Esophagus muscularis mucosa (tissue), 4 donors: ENCODE measurements around the gene PRPF18. TPM values are rescaled to one million over a fixed set of nuclear protein-coding genes. Genes with fewer than 3 reads are reported as not detected.

Source experiments
- DNase-seq: peaks from one replicate; pipeline ENCODE4 v3.0.0-alpha.2; 2017; ENCODE audit errors: extremely low spot score
- H3K27ac ChIP-seq, 4 donors: fragments of 200-600 bp; sonication (generic); replicated peaks in 1 of 4; 1 replicate in 3 of 4; 2 replicates in 1 of 4; pipeline ENCODE4 v1.5.1; 2016 to 2019; ENCODE audit warnings: mild to moderate bottlenecking in 1 of 4
- H3K27me3 ChIP-seq, 4 donors: fragments of 200-600 bp; sonication (generic); one replicate each; pipeline versions ENCODE4 v1.5.1 to v1.6.0; 2016 to 2019
- H3K36me3 ChIP-seq, 4 donors: fragments of 200-600 bp; sonication (generic); one replicate each; pipeline ENCODE4 v1.5.1; 2016 to 2019
- H3K4me1 ChIP-seq, 4 donors: fragments of 200-600 bp; sonication (generic); one replicate each; pipeline ENCODE4 v1.5.1; 2016 to 2019
- H3K4me3 ChIP-seq, 4 donors: fragments of 200-600 bp; sonication (generic); 1 replicate in 2 of 4; 2 replicates in 2 of 4; pipeline ENCODE4 v1.5.1; 2016 to 2019; ENCODE audit warnings: mild to moderate bottlenecking in 4 of 4, moderate library complexity in 1 of 4
- H3K9me3 ChIP-seq, 4 donors: fragments of 200-600 bp; sonication (generic); 1 replicate in 3 of 4; 2 replicates in 1 of 4; pipeline ENCODE4 v1.5.1; 2016 to 2019
- EP300 ChIP-seq: sonication (generic); formaldehyde crosslinking; IDR thresholded peaks from one replicate; pipeline ENCODE4 v1.6.1; 2017; ENCODE audit warnings: antibody characterized with exemption
- POLR2A ChIP-seq: fragments of 450-650 bp; IDR thresholded peaks from one replicate; pipeline ENCODE4 v1.6.1; 2017; ENCODE audit warnings: antibody characterized with exemption, moderate library complexity, mild to moderate bottlenecking, low read depth
- POLR2AphosphoS5 ChIP-seq, 2 donors: sonication (generic); formaldehyde crosslinking; IDR thresholded peaks; one replicate each; pipeline ENCODE4 v1.6.1; 2017; ENCODE audit warnings: antibody characterized with exemption in 2 of 2
- WGBS: methylation state at CpG from one replicate; pipeline ENCODE4 v1.1.5; 2018; 5-methylcytosine and 5-hydroxymethylcytosine counted together
- intact Hi-C: fragments of 100-400 bp; cut with DNase I; formaldehyde crosslinking; loops from one replicate; pipeline ENCODE4 v1.15.1; 2023
- total RNA-seq, 4 donors: library from RNA; depleted of rRNA; stranded (reverse); fragments of >200 nt; gene quantifications; one replicate each; pipeline versions ENCODE4 v1.1.0 to v1.2.1, GENCODE V29; 2016
- TF ChIP-seq, protein P1 (sequence below), 3 experiments: fragments of 200-600 bp in 2 of 3; fragments of 450-650 bp in 1 of 3; sonication (generic) in 2 of 3; IDR thresholded peaks; one replicate each; pipeline ENCODE4 v1.5.1; 2017 to 2019; ENCODE audit warnings: antibody characterized with exemption in 3 of 3, mild to moderate bottlenecking in 2 of 3, moderate library complexity in 1 of 3

Gene PRPF18
- total RNA-seq, 4 donors from 2014 or later, result 16.2 to 27.8 (median 25.6) TPM

DNA sequence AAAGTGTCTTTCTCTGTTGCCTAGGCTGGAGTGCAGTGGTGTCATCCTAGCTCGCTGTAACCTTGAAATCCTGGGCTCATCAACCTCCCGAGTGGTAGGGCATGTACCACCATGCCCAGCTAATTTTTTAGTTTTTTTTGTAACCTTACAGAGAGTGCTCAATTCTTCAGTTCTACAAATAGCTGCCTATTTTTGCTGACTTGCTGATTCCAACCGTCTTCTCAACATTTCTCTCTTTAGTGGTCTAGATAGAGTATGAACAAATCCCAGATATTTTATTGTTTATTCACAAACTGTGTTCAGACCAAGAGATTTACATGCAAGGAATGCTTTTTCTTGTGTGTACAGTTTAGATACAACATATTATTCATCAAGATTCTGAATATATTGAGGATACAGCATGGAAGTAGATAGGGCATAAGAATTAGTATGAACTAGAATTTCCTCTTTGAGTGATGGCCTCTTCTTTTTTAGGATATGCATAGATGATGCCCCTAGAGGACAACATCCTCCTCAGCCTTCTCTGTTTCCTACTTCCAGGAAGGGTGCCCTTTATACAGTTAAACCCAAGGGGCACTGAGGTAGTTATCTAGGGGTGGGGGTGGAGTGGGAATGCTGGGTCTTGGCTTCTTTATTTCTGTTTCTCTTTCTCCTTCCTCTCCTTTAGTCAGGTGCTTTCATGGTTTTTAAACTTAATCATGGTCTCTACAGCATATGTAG is 26.0 kb downstream of the PRPF18 start:
- Histone ChIP-seq H3K4me1 (peaks cover 0 to 27% (median 26%) of the 10 kb centered on the region in 4 donors), H3K9me3 (no peaks in the 10 kb centered on the region), H3K27me3 (no peaks in the 10 kb centered on the region), H3K27ac (no peak overlapping the region), H3K36me3 (peaks cover 10 to 87% (median 53%) of the 10 kb centered on the region in 4 donors), H3K4me3 (no peak overlapping the region)
- no peak for DNase-seq
- intact Hi-C loops, result loop anchor here (2.0 kb wide), 2 partner anchors 46 to 166 kb away; no protein-coding TSS in a partner anchor
- TF ChIP-seq POLR2AphosphoS5 (IDR thresholded peaks at IDR 0.05), result no peak
- no peak for TF ChIP-seq POLR2A
- TF ChIP-seq EP300, result no peak
- TF ChIP-seq, protein P1, sequence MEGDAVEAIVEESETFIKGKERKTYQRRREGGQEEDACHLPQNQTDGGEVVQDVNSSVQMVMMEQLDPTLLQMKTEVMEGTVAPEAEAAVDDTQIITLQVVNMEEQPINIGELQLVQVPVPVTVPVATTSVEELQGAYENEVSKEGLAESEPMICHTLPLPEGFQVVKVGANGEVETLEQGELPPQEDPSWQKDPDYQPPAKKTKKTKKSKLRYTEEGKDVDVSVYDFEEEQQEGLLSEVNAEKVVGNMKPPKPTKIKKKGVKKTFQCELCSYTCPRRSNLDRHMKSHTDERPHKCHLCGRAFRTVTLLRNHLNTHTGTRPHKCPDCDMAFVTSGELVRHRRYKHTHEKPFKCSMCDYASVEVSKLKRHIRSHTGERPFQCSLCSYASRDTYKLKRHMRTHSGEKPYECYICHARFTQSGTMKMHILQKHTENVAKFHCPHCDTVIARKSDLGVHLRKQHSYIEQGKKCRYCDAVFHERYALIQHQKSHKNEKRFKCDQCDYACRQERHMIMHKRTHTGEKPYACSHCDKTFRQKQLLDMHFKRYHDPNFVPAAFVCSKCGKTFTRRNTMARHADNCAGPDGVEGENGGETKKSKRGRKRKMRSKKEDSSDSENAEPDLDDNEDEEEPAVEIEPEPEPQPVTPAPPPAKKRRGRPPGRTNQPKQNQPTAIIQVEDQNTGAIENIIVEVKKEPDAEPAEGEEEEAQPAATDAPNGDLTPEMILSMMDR (IDR thresholded peaks at IDR 0.05), result no peak
- 80% methylated on average over 3 of the region's 3 CpGs for WGBS

DNA sequence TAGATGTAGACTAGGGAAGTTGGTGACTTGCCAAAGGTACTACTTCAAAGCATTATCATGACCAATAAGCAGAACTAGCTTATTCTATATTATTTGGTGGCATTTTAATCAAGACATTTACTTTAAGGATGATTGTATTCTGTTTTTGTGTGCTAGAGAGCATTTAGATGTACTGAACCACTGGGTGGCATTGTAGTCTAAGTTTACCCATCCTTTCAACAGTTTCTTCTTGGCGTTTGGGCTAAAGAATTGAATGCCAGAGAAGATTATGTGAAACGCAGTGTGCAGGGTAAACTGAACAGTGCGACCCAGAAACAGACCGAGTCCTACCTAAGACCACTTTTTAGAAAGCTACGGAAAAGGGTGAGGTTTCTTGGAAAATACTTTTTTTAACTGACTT is 26.8 kb downstream of the PRPF18 start:
- Histone ChIP-seq H3K27ac (peak overlapping the region in 1 of 4 donors; percentile 65), H3K27me3 (no peaks in the 10 kb centered on the region), H3K9me3 (no peaks in the 10 kb centered on the region), H3K4me3 (no peak overlapping the region), H3K4me1 (peaks cover 0 to 27% (median 26%) of the 10 kb centered on the region in 4 donors), H3K36me3 (peaks cover 10 to 85% (median 54%) of the 10 kb centered on the region in 4 donors)
- no peak for DNase-seq
- intact Hi-C loops, result loop anchor here (2.0 kb wide), 2 partner anchors 45 to 165 kb away; no protein-coding TSS in a partner anchor
- TF ChIP-seq EP300 (no peak), POLR2A (no peak), POLR2AphosphoS5 (IDR thresholded peaks at IDR 0.05) (no peak)
- TF ChIP-seq, protein P1 (IDR thresholded peaks at IDR 0.05), result peak; percentile 51 to 63 (median 54)
- 29% methylated on average over 5 of the region's 5 CpGs for WGBS

DNA sequence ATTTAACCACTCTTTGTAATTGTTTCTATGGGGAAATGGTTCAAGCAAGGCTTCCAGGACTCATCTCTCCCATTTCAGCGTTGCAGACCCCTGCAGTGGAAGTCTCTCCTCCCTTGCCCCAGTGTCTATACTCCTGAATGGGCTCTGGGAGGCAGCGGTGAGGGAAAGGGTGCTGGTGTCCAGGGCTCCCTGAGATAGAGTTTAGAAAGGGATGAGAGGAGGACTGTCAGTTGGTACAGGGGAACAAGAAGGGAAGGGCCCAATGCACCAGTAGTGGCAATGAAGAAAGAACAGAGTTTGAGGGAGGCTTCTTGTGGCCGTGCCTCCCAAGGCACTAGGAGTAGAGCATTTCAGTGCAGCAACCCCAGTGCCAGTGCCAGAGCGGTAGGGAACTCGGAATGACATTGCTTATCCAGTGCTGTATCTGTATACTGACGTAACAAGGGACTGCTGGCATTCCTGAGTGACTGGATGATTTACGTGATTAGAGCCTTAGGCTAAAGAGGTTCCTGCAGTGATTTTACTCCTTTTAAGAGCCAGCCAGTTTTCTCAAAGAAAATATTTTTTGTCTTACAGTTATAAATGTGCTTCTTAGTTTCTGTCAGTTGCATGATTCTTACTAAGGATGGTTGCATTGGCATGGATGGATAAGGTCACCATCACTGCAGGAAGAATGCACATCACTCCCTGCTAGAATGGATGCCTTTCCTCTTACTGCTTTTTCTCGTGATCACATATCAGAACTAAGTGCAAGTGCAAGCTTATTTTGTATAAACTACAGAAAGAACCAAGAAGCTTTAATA is 28.0 kb downstream of the PRPF18 start:
- no peak for TF ChIP-seq POLR2A
- TF ChIP-seq EP300, result no peak
- TF ChIP-seq, protein P1 (IDR thresholded peaks at IDR 0.05), result no peak
- TF ChIP-seq POLR2AphosphoS5 (IDR thresholded peaks at IDR 0.05), result peak in 1 of 2 donors; percentile 20
- H3K4me3 ChIP-seq, result no peak overlapping the region
- WGBS, result 47% methylated on average over 8 of the region's 8 CpGs
- H3K9me3 ChIP-seq, result no peaks in the 10 kb centered on the region
- H3K36me3 ChIP-seq, result peaks cover 16 to 84% (median 58%) of the 10 kb centered on the region in 4 donors
- intact Hi-C loops, result no loop called here
- peaks cover 0 to 27% (median 26%) of the 10 kb centered on the region in 4 donors for H3K4me1 ChIP-seq
- peak overlapping the region in 3 of 4 donors; percentile 60 to 65 (median 61) for H3K27ac ChIP-seq
- no peak for DNase-seq
- H3K27me3 ChIP-seq, result no peaks in the 10 kb centered on the region

DNA sequence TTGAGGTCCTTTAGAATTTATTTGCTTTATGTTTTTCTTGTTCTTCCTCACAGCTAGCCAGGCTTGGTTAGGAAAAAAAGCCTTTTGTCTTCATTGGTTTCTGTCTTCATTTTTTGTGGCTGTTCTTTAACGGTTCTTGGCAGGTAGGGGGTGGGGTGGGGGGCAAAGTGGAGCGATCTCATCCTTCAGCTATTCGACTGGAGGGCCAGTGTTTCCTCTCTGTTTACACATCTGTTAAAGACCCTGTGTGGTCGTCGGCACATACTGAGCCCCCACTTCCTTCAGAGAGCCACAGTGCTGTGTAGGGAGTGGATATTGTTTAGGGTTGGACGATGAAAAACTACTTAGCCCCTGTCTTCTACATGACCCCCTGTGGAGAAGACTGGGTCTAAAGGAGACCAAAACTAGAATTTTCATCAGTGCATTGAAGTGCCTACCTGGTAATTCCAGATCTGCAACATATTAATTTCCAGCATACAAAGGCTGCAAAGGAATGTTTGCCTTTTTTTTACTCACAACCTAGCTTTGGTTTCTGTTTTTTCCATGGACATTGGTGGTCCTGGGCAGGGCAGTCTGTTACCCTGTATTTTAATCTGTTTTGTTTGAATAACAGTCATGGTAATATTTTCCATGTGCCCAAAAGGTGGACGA is 29.0 kb downstream of the PRPF18 start:
- intact Hi-C loops, result no loop called here
- Histone ChIP-seq H3K27me3 (no peaks in the 10 kb centered on the region), H3K4me3 (no peak overlapping the region), H3K4me1 (peaks cover 0 to 27% (median 26%) of the 10 kb centered on the region in 4 donors), H3K9me3 (no peaks in the 10 kb centered on the region), H3K27ac (peak overlapping the region in 3 of 4 donors; percentile 60 to 65 (median 61)), H3K36me3 (peaks cover 16 to 77% (median 51%) of the 10 kb centered on the region in 4 donors)
- no peak for TF ChIP-seq POLR2AphosphoS5 (IDR thresholded peaks at IDR 0.05)
- TF ChIP-seq POLR2A, result no peak
- TF ChIP-seq, protein P1 (IDR thresholded peaks at IDR 0.05), result no peak
- TF ChIP-seq EP300, result no peak
- WGBS, result 59% methylated on average over 7 of the region's 7 CpGs
- DNase-seq, result no peak
